PC-9 (cell line): ENCODE results near the gene FRRS1. TPM values are rescaled to one million over a fixed set of nuclear protein-coding genes. Genes with fewer than 3 reads are reported as not detected.

Experiments used
- BruUV-seq: library from RNA; stranded (reverse); fragments of 400-500 nt; replicated peaks from 2 replicates; lab custom pipeline; 2021; lab: Mats Ljungman, UMichigan
- CTCF ChIA-PET: fragments of 300-600 bp; sonication (Branson Sonifier 250); formaldehyde crosslinking; loops from one replicate; lab custom pipeline; 2022; ENCODE audit warnings: antibody characterized with exemption; lab: Charles Lee
- POLR2A ChIA-PET: fragments of 300-600 bp; sonication (Branson Sonifier 250); formaldehyde crosslinking; loops from one replicate; lab custom pipeline; 2022; ENCODE audit warnings: antibody characterized with exemption; ENCODE audit not compliant: unreplicated experiment; lab: Charles Lee
- DNase-seq, 2 experiments: peaks; one replicate each; pipeline versions ENCODE4 v3.0.0 to v3.0.0-alpha.2; 2015 to 2022; ENCODE audit warnings: mixed read lengths in 1 of 2
- H2AFZ ChIP-seq: fragments of 200-600 bp; sonication (generic); 2 replicates; pipeline ENCODE4 v1.8.1; 2017; ENCODE audit warnings: antibody characterized with exemption
- H3F3A ChIP-seq: fragments of 200-600 bp; sonication (generic); 2 replicates; pipeline ENCODE4 v1.8.1; 2017; ENCODE audit warnings: antibody characterized with exemption, mild to moderate bottlenecking, low read depth; ENCODE audit not compliant: insufficient read depth
- H3K27ac ChIP-seq: fragments of 200-600 bp; sonication (generic); 2 replicates; pipeline ENCODE4 v1.6.1; 2016; ENCODE audit warnings: mixed run types
- H3K27me3 ChIP-seq: fragments of 200-600 bp; sonication (generic); 2 replicates; pipeline ENCODE4 v1.6.1; 2016; ENCODE audit warnings: low read depth, mixed run types; ENCODE audit not compliant: insufficient read depth
- H3K36me3 ChIP-seq: fragments of 200-600 bp; sonication (generic); 2 replicates; pipeline ENCODE4 v1.6.1; 2016; ENCODE audit warnings: low read depth, mixed run types
- H3K4me1 ChIP-seq: fragments of 200-600 bp; sonication (generic); replicated peaks from 2 replicates; pipeline ENCODE4 v1.6.1; 2016; ENCODE audit warnings: mixed run types; ENCODE audit not compliant: insufficient read depth
- H3K4me2 ChIP-seq: fragments of 200-600 bp; sonication (generic); 2 replicates; pipeline ENCODE4 v1.6.1; 2017; ENCODE audit warnings: mixed run types
- H3K4me3 ChIP-seq: fragments of 200-600 bp; sonication (generic); 2 replicates; pipeline ENCODE4 v1.6.1; 2016; ENCODE audit warnings: mixed run types
- H3K79me2 ChIP-seq: fragments of 200-600 bp; sonication (generic); 2 replicates; pipeline ENCODE4 v1.6.1; 2017; ENCODE audit warnings: low read depth, mixed run types
- H3K9me2 ChIP-seq: fragments of 200-600 bp; sonication (generic); 2 replicates; pipeline ENCODE4 v1.8.1; 2017; ENCODE audit warnings: mild to moderate bottlenecking; ENCODE audit not compliant: insufficient read depth
- H3K9me3 ChIP-seq: fragments of 200-600 bp; sonication (generic); 2 replicates; pipeline ENCODE4 v1.8.1; 2016; ENCODE audit warnings: low read depth; ENCODE audit not compliant: insufficient read depth
- H4K20me1 ChIP-seq: fragments of 200-600 bp; sonication (generic); 2 replicates; pipeline ENCODE4 v1.8.1; 2017; ENCODE audit not compliant: insufficient read depth
- EZH2 ChIP-seq: fragments of 200-600 bp; sonication (generic); IDR thresholded peaks from 2 replicates; pipeline ENCODE4 v1.8.0; 2017; ENCODE audit warnings: antibody characterized with exemption, low read depth
- intact Hi-C: fragments of 100-400 bp; cut with micrococcal nuclease; formaldehyde crosslinking; loops from one replicate; pipeline ENCODE4 v1.10.0; 2022; ENCODE audit not compliant: unreplicated experiment
- total RNA-seq: library from RNA; stranded (reverse); gene quantifications from 2 replicates; pipeline ENCODE4 v1.2.3, GENCODE V29; 2021
- TF ChIP-seq, protein P1 (sequence below): fragments of 200-600 bp; sonication (generic); conservative IDR thresholded peaks from 2 replicates; pipeline ENCODE4 v1.6.1; 2017; ENCODE audit warnings: mixed run types, antibody characterized with exemption, mild to moderate bottlenecking, moderate library complexity

Gene FRRS1
- total RNA-seq, 1 experiment from 2014 or later = 7.3 TPM

DNA sequence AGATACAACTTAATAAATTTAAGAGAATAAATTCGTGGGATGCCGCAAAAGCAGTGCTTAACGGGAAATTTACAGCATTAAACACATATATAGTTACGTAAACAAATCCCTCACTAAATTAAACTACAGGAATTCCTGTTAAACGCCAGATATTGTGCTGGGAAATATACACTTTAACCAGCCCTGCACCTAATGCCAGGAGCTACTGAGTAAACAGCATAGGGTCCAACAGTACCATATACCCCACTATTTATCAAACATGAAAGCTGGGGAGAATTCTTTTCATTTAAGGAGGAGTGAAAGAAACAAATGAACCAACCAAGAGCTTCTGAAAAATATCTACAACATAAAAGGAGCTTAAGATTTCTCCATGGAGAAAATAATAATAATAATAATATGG is 11.7 kb downstream of the FRRS1 start:
- Histone ChIP-seq H3K9me3 (0 out of 2 replicates have a peak, but pooled peaks cover 4% of the 10 kb centered on the region), H4K20me1 (no peaks in the 10 kb centered on the region), H3K36me3 (no peaks in the 10 kb centered on the region), H2AFZ (no peak overlapping the region), H3K4me1 (peaks cover 15% of the 10 kb centered on the region), H3F3A (no peaks in the 10 kb centered on the region), H3K4me3 (no peak overlapping the region), H3K9me2 (no peaks in the 10 kb centered on the region), H3K27me3 (no peaks in the 10 kb centered on the region), H3K79me2 (no peaks in the 10 kb centered on the region), H3K27ac (no peak overlapping the region), H3K4me2 (no peak overlapping the region)
- no peak for TF ChIP-seq EZH2
- TF ChIP-seq, protein P1, sequence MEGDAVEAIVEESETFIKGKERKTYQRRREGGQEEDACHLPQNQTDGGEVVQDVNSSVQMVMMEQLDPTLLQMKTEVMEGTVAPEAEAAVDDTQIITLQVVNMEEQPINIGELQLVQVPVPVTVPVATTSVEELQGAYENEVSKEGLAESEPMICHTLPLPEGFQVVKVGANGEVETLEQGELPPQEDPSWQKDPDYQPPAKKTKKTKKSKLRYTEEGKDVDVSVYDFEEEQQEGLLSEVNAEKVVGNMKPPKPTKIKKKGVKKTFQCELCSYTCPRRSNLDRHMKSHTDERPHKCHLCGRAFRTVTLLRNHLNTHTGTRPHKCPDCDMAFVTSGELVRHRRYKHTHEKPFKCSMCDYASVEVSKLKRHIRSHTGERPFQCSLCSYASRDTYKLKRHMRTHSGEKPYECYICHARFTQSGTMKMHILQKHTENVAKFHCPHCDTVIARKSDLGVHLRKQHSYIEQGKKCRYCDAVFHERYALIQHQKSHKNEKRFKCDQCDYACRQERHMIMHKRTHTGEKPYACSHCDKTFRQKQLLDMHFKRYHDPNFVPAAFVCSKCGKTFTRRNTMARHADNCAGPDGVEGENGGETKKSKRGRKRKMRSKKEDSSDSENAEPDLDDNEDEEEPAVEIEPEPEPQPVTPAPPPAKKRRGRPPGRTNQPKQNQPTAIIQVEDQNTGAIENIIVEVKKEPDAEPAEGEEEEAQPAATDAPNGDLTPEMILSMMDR = no peak
- CTCF ChIA-PET = no interaction called here
- intact Hi-C loops = no loop called here
- BruUV-seq = no TSS peak
- no peak for DNase-seq
- POLR2A ChIA-PET = no interaction called here

DNA sequence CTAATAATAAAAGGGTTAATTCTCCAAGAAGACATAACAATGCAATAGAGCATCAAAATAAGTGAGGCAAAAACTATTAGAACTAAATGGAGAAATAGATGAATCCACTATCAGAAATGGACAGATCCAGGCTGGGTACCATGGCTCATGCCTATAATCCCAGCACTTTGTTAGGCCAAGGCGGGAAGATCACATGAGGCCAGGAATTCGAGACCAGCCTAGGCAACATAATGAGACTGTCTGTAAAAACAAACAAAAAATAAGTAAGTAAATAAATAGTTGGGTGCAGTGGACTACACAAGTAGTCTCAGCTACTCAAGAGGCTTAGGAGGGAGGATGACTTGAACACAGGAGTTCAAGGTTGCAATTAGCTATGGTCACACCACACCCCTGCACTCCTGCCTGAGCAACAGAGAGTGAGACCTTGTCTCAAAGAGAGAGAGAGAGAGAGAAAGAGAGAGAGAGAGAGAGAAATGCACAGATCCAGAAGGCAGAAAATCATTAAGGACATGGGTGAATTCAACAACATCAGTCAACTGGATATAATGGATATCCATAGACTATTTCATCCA is 12.3 kb downstream of the FRRS1 start:
- no peaks in the 10 kb centered on the region for H3K9me2 ChIP-seq
- H3K27ac ChIP-seq = no peak overlapping the region
- H3K27me3 ChIP-seq = no peaks in the 10 kb centered on the region
- no peak overlapping the region for H2AFZ ChIP-seq
- H3K4me3 ChIP-seq = no peak overlapping the region
- POLR2A ChIA-PET = no interaction called here
- no peak for TF ChIP-seq EZH2
- TF ChIP-seq, protein P1 = no peak
- CTCF ChIA-PET = no interaction called here
- H3K4me2 ChIP-seq = no peak overlapping the region
- no peaks in the 10 kb centered on the region for H3K79me2 ChIP-seq
- BruUV-seq = no TSS peak
- intact Hi-C loops = no loop called here
- H3F3A ChIP-seq = no peaks in the 10 kb centered on the region
- peaks cover 12% of the 10 kb centered on the region for H3K4me1 ChIP-seq
- 0 out of 2 replicates have a peak, but pooled peaks cover 4% of the 10 kb centered on the region for H3K9me3 ChIP-seq
- no peaks in the 10 kb centered on the region for H4K20me1 ChIP-seq
- no peaks in the 10 kb centered on the region for H3K36me3 ChIP-seq
- DNase-seq = no peak

DNA sequence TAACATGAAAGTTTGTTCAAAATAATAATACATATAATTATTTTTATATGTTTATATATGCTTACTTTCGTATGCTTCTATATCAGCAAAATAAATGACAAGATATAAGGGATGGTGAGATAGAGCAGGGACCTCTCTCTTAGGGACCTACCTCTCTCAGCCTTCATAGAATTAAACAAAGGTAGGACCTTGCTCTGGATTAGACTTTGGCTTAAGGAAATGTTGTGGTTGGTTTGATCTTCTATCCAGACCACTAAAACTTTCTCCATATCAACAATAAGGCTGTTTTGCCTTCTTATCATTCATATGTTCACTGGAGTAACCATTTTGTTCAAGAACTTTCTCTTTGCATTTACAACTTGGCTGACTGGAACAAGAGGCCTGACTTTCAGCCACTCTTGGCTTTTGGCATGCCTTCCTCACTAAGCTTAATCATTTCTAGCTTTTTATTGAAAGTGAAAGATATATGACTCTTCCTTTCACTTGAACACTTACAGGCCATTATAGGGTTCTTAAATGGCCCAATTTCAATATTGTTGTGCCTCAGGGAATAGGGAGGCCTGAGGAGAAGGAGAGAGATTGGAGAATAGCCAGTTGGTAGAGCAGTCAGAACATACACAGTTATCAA is 14.4 kb downstream of the FRRS1 start:
- Histone ChIP-seq H3K9me2 (no peaks in the 10 kb centered on the region), H3K79me2 (no peaks in the 10 kb centered on the region), H3K9me3 (0 out of 2 replicates have a peak, but pooled peaks cover 4% of the 10 kb centered on the region), H3K4me1 (no peaks in the 10 kb centered on the region), H3K4me2 (no peak overlapping the region), H3K4me3 (no peak overlapping the region), H3K36me3 (no peaks in the 10 kb centered on the region), H3K27ac (no peak overlapping the region), H3K27me3 (no peaks in the 10 kb centered on the region), H3F3A (no peaks in the 10 kb centered on the region), H2AFZ (no peak overlapping the region), H4K20me1 (no peaks in the 10 kb centered on the region)
- no peak for DNase-seq
- BruUV-seq = no TSS peak
- ChIA-PET POLR2A (no interaction called here), CTCF (no interaction called here)
- no peak for TF ChIP-seq EZH2
- TF ChIP-seq, protein P1 = no peak
- intact Hi-C loops = no loop called here
